Small intestine (tissue), 7 donors: ENCODE data around the gene CCDC149. TPM values are rescaled to one million over a fixed set of nuclear protein-coding genes. Genes with fewer than 3 reads are reported as not detected.

Experiments used
- DNase-seq, 2 donors: peaks; one replicate each; pipeline versions ENCODE4 v3.0.0 to v3.0.0-alpha.2; 2013
- FAIRE-seq: peaks from 2 replicates; lab custom pipeline; 2012; peaks lifted over from hg19 to GRCh38; lab: Jason Lieb, UNC
- H3K27ac ChIP-seq, 3 donors: one replicate each; pipeline ENCODE4 v1.5.1; 2013; ENCODE audit warnings: low read length in 2 of 3, mild to moderate bottlenecking in 2 of 3, control low read depth in 1 of 3, inconsistent platforms in 1 of 3, low read depth in 1 of 3, moderate library complexity in 1 of 3
- H3K27me3 ChIP-seq, 3 donors: one replicate each; pipeline ENCODE4 v1.6.1; 2013; ENCODE audit warnings: low read length in 3 of 3, inconsistent platforms in 1 of 3; ENCODE audit not compliant: control insufficient read depth in 3 of 3, insufficient read depth in 3 of 3
- H3K36me3 ChIP-seq, 3 donors: one replicate each; pipeline ENCODE4 v1.6.1; 2013; ENCODE audit warnings: low read length in 3 of 3, inconsistent platforms in 1 of 3, low read depth in 1 of 3, mild to moderate bottlenecking in 1 of 3, moderate library complexity in 1 of 3; ENCODE audit not compliant: control insufficient read depth in 3 of 3, insufficient read depth in 2 of 3
- H3K4me1 ChIP-seq, 3 donors: one replicate each; pipeline ENCODE4 v1.6.1; 2013; ENCODE audit warnings: low read length in 2 of 3, inconsistent platforms in 1 of 3, low read depth in 1 of 3, mild to moderate bottlenecking in 1 of 3, moderate library complexity in 1 of 3; ENCODE audit not compliant: control insufficient read depth in 3 of 3, insufficient read depth in 2 of 3
- H3K4me3 ChIP-seq, 3 donors: one replicate each; pipeline ENCODE4 v1.5.1; 2013; ENCODE audit warnings: low read length in 3 of 3, control low read depth in 1 of 3, inconsistent platforms in 1 of 3, low read depth in 1 of 3, mild to moderate bottlenecking in 1 of 3, moderate library complexity in 1 of 3
- H3K9me3 ChIP-seq, 2 donors: one replicate each; pipeline ENCODE4 v1.6.1; 2013; ENCODE audit warnings: low read depth in 1 of 2, low read length in 1 of 2; ENCODE audit not compliant: control insufficient read depth in 2 of 2, insufficient read depth in 1 of 2
- WGBS, 3 donors: extraction: QIAGEN DNeasy Blood & Tissue Kit; methylation state at CpG; one replicate each; pipeline ENCODE4 v1.1.7; 2013; 5-methylcytosine and 5-hydroxymethylcytosine counted together
- polyA plus RNA-seq, 4 donors: library from polyadenylated mRNA; stranded (reverse) in 3 of 4; unstranded in 1 of 4; fragments of 200-250 nt in 3 of 4; fragments of 120-200 nt in 1 of 4; gene quantifications; one replicate each; pipeline versions ENCODE4 v1.2.1 to v1.2.3, GENCODE V29; 2013
- donor health status: healthy with polysubstance abuse.
- donor health status: control.
- donor health status: control.
- donor health status: Bipolar disorder and iron deficiency.
- donor health status: healthy.

The CCDC149 gene
- polyA plus RNA-seq, 4 donors = 2.2 to 13.2 (median 5.2) TPM

DNA sequence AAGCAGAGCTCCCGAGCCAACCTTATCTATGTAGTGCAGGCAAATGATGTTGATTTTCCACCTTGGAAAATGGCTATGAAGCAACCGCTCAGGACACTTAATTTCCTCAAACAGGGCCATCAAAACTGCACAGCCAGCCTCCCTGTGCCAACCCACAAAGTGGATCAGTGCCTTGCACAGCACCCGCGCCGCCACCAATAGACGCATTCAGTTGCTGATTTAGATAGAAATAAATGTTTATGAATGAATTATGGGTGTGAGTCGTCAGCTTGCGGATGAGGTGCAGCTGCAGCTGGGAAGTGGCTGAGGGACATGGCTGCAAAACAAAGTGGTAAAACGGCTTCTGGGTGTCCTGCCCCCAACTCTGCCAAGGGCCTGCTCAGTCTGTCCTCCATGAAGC lies 70.5 kb downstream of the CCDC149 start:
- Histone ChIP-seq H3K4me1 (no peaks in the 10 kb centered on the region), H3K27ac (no peak overlapping the region), H3K9me3 (no peaks in the 10 kb centered on the region), H3K4me3 (no peak overlapping the region), H3K27me3 (no peaks in the 10 kb centered on the region), H3K36me3 (peaks cover 0 to 14% (median 0%) of the 10 kb centered on the region in 3 donors)
- WGBS, 3 donors = 76 to 91% (median 86%) methylated on average over 9 of the region's 9 CpGs
- FAIRE-seq = no peak
- no peak for DNase-seq

DNA sequence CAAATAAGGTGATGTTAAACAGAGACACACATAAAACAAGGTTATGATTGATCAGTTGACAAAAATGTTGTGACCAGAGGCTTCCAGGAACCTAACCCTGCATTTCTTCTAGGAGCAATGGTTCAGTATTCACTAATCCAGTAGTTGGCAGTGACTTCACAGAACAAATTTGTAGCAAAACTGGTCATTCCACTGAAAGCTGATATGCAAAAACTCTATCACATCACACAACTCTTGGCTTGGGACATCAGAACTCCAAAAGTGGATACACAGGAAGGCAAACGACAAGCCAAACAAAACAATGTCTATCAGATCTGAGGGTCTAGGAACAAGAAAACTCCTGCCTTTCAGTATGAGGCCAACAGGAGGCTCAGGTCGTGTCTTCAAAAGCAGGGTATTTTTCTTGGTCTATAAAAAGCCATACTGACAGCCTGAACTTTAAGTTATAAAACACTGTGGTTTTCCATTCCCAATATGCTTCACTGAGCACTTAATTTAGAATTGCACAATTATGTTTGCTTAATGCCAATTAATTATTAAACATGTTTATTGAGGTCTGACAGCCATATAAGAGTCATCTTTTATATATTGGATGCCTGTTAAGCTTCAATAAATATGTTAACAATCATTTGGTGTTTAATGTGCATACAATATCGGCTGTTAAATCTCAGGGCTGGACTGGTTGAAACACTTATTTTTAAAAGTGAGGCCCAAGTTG lies 71.9 kb downstream of the CCDC149 start:
- peak in 1 of 2 donors; percentile 16 for DNase-seq
- WGBS, 3 donors = 47 to 59% (median 53%) methylated on average over 3 of the region's 3 CpGs
- FAIRE-seq = no peak
- Histone ChIP-seq H3K4me3 (no peak overlapping the region), H3K9me3 (no peaks in the 10 kb centered on the region), H3K27ac (no peak overlapping the region), H3K36me3 (peaks cover 0 to 15% (median 0%) of the 10 kb centered on the region in 3 donors), H3K27me3 (no peaks in the 10 kb centered on the region), H3K4me1 (no peaks in the 10 kb centered on the region)

- no peaks in the 10 kb centered on the region for H3K27me3 ChIP-seq
- FAIRE-seq = no peak
- peaks cover 0 to 15% (median 0%) of the 10 kb centered on the region in 3 donors for H3K36me3 ChIP-seq
- no peak overlapping the region for H3K4me3 ChIP-seq
- no peak overlapping the region for H3K27ac ChIP-seq
- 89 to 95% (median 92%) methylated on average over 5 of the region's 5 CpGs for WGBS, 3 donors
- no peak for DNase-seq
- no peaks in the 10 kb centered on the region for H3K9me3 ChIP-seq
- no peaks in the 10 kb centered on the region for H3K4me1 ChIP-seq
Observed at GRCh38 chr4:24840362-24840761, 72.5 kb downstream of the CCDC149 start.

DNA sequence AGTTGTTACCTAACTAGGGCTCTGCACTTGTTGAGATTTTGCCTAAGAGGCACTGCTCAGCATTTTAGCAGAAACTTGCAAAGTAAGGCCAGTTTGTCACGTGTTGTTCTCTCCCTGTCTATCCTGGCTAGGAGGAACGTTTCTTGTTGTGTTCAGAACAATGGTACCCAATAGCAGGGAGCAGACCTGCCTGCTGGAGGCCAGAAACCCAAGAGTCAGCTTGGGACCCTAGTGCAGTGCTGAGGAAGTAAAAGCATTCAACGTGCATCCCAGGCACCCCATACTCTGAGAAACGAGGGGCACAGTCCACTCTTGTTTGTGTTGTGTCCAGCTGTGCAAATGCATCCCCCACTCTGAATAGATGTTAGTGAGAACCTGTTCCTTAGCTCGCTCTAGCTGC lies 75.1 kb downstream of the CCDC149 start:
- DNase-seq (no peak), FAIRE-seq (no peak)
- Histone ChIP-seq H3K9me3 (no peaks in the 10 kb centered on the region), H3K4me1 (no peaks in the 10 kb centered on the region), H3K4me3 (no peak overlapping the region), H3K27me3 (no peaks in the 10 kb centered on the region), H3K36me3 (peaks cover 0 to 18% (median 0%) of the 10 kb centered on the region in 3 donors), H3K27ac (no peak overlapping the region)
- WGBS, 3 donors = 68 to 84% (median 74%) methylated on average over 5 of the region's 5 CpGs

DNA sequence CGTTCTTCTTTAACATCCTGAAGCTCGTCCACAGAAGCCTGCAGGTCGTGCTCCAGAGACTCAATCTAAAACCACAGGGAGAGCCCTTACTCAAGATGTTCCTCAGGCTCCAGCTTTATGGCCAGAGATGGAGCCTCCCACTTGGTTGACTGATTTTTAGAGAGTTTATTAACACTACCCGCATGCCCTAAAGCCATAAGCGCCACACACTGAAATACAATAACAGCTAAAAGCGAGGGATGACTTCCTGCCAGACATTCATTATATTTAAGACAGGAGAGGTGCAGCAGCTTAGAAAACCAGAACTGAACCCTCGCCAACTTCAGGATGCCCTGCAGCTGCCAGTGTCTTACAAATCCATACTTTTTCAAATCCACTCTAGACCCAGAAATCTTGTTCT lies 75.5 kb downstream of the CCDC149 start:
- Histone ChIP-seq H3K4me1 (no peaks in the 10 kb centered on the region), H3K4me3 (no peak overlapping the region), H3K36me3 (peaks cover 0 to 16% (median 0%) of the 10 kb centered on the region in 3 donors), H3K27ac (no peak overlapping the region), H3K9me3 (no peaks in the 10 kb centered on the region), H3K27me3 (no peaks in the 10 kb centered on the region)
- DNase-seq (no peak), FAIRE-seq (no peak)
- 86 to 93% (median 89%) methylated on average over 7 of the region's 7 CpGs for WGBS, 3 donors

DNA sequence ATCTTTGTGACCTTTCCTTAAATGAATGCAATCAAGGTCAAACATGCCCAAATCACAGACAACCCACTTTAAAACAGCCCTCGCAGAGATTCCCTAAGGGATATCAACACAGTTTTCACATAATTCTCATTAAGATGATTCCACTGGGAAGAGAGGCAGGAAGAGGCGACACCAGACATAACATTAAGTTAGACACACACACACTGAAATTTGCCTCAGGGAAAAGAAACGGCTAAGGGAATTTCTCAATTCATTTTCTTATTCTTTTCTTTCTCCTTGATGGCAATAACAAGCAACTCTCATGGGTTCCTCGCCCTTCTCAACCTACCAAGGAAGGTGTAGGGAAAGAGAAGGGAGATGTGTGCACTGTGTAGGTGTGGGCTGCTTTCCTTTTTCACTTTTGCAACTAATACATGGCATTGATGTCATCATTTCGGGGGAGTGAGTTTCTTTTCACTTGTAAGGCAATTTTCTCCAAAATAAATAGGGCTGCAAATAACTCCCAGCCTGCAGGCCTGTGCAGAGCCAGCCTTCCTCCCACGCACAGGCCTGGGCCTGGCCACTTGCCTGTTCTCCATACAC lies 76.1 kb downstream of the CCDC149 start:
- WGBS, 3 donors = 84 to 91% (median 86%) methylated on average over 6 of the region's 6 CpGs
- H3K27me3 ChIP-seq = no peaks in the 10 kb centered on the region
- no peak overlapping the region for H3K27ac ChIP-seq
- no peaks in the 10 kb centered on the region for H3K4me1 ChIP-seq
- no peaks in the 10 kb centered on the region for H3K9me3 ChIP-seq
- FAIRE-seq = no peak
- no peak for DNase-seq
- peaks cover 0 to 14% (median 0%) of the 10 kb centered on the region in 3 donors for H3K36me3 ChIP-seq
- H3K4me3 ChIP-seq = no peak overlapping the region

DNA sequence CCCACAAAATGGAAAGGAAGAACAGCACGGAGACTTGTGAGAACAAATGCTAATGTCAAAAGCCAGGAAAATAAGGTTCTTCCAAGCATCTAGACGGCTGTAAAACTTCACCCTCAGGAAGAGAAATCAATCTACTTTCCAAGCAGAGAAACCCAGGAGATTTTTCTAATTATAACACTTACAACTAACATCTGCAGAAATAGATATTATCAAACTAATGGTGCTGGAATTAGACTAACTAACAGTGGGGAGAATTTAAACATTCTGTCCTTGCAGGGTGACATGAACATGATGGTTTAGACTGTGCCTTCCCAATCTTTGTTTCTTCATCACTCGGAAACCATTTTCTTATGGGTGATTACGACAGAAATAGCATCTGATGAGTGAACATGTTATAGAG lies 77.1 kb downstream of the CCDC149 start:
- no peak for FAIRE-seq
- WGBS, 3 donors = 89 to 92% (median 89%) methylated on average over 4 of the region's 4 CpGs
- H3K27me3 ChIP-seq = no peaks in the 10 kb centered on the region

GRCh38 chr4:24831637-24832036 lies 81.2 kb downstream of the CCDC149 start:
- Histone ChIP-seq H3K36me3 (peaks cover 0 to 30% (median 6%) of the 10 kb centered on the region in 3 donors), H3K4me3 (no peak overlapping the region), H3K4me1 (no peaks in the 10 kb centered on the region), H3K27ac (no peak overlapping the region), H3K27me3 (no peaks in the 10 kb centered on the region), H3K9me3 (no peaks in the 10 kb centered on the region)
- FAIRE-seq = no peak
- DNase-seq = no peak
- 90 to 96% (median 93%) methylated on average over 3 of the region's 3 CpGs for WGBS, 3 donors

More for the DNA sequence above, 77.1 kb downstream of the CCDC149 start:
- Histone ChIP-seq H3K36me3 (peaks cover 0 to 21% (median 0%) of the 10 kb centered on the region in 3 donors), H3K9me3 (no peaks in the 10 kb centered on the region), H3K4me3 (no peak overlapping the region), H3K4me1 (no peaks in the 10 kb centered on the region), H3K27ac (no peak overlapping the region)
- DNase-seq = no peak
